ENCODE measurements around the gene UBE2C.
A peak's percentile ranks its signal among the peaks of the same experiment; 100 is the strongest.
"Not testable (repeated sequence)": the region's sequence is repeated elsewhere in the genome, so short reads cannot be mapped to it uniquely, and the experiment has no call there.

UBE2C gene

DNA sequence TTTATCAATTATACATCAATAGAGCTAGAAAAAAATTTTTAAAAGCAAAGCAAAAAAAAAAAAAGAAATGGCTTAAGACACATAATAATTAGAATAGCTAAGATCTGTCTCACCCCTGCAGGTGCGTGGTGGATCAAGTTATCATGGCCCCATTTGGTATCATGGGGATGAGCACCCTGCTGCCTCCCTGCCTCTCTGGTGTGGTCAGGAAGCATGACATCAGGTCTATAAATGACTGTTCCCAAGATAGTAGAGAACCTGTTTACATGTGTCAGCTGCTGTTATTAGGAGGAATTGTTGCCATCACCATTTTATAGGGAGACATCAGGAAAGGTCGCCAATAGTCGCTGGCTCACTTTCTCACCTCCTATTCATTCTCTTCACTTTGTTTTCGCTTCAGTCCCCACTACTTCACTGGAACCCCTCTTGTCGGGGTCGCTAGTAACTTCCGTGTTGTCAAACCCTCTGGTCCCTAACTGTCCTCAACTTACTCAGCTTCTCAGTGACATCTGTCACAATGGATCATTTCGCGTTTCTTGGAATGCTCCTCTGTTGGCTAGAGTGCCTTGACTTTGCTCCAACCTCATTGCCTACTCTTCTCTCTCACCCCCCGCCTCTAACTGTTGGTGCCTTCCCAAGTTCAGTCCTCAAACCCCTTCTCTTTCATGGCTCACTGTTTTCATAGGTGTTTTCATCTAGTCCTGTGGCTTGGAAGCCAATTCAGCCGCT lies 15.9 kb upstream of the UBE2C start:
- Histone ChIP-seq H3K27ac (no peak overlapping the region), H3K4me3 (no peak overlapping the region)

DNA sequence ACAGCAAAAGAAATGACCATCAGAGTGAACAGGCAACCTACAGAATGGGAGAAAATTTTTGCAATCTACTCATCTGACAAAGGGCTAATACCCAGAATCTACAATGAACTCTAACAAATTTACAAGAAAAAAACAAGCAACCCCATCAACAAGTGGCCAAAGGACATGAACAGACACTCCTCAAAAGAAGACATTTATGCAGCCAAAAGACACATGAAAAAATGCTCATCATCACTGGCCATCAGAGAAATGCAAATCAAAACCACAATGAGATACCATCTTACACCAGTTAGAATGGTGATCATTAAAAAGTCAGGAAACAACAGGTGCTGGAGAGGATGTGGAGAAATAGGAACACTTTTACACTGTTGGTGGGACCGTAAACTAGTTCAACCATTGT lies 14.9 kb upstream of the UBE2C start:
- not testable (repeated sequence) for H3K4me3 ChIP-seq, H3K27ac ChIP-seq

DNA sequence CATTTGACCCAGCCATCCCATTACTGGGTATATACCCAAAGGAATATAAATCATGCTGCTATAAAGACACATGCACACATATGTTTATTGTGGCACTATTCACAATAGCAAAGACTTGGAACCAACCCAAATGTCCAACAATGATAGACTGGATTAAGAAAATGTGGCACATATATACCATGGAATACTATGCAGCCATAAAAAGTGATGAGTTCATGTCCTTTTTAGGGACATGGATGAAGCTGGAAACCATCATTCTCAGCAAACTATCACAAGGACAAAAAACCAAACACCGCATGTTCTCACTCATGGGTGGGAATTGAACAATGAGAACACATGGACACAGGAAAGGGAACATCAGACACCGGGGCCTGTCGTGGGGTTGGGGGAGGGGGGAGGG lies 14.5 kb upstream of the UBE2C start:
- not testable (repeated sequence) for H3K4me3 ChIP-seq, H3K27ac ChIP-seq

DNA sequence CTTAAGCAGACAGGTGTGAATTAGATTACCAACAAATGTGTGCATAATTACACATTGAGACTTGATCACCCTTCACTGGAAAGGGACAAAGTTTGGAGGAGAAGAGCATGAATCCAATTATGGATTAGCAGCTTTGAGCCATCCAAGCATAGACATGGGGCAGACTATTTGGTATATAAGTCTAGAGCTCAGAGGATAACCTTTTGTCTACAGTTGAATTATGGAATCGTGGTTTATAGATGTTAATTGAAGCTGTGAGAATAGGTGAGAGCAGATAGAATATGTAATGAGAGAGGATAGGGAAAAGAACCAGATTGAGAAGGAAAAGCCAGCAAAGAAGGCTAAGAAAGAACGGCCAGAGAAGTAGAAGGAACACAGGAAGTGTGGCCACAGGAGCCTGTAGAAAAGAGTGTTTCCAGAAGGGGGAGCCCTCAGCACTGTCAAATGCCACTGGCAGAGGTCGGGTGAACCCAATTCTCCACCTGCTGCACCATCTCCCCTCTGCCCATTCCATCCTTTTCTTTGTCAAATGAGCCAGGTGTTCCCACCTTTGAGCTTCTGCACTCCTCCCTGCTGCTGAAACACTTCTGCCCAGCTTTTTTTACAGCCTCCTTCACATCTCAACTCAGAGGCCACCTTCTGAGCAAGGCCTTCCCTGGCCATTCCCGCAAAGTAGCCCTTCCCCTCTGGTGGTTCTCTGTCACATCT lies 13.4 kb upstream of the UBE2C start:
- no peak overlapping the region for H3K4me3 ChIP-seq
- H3K27ac ChIP-seq = peak overlapping the region in 6 of 21 experiments; percentile 13 to 54 (median 26)

DNA sequence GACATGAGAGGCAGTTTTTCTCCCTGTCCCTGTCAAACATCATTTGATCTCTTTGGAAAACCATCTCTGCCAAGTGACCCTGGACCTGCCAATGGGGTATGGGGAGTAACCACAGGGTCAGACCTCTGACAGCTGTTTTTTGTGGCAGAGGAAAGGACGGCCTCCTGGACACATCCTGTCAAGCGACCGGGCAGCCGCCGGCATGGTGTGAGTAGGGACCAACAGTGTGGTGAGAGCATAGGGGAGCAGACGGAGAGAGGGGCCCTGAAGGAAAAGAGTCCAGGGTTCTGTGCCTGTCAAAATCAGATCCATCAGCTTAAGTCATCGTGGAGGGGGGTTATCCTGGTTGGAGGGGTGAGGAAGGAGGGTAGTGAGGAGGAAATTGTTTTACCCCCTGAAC lies 10.6 kb upstream of the UBE2C start:
- Histone ChIP-seq H3K27ac (no peak overlapping the region), H3K4me3 (no peak overlapping the region)

DNA sequence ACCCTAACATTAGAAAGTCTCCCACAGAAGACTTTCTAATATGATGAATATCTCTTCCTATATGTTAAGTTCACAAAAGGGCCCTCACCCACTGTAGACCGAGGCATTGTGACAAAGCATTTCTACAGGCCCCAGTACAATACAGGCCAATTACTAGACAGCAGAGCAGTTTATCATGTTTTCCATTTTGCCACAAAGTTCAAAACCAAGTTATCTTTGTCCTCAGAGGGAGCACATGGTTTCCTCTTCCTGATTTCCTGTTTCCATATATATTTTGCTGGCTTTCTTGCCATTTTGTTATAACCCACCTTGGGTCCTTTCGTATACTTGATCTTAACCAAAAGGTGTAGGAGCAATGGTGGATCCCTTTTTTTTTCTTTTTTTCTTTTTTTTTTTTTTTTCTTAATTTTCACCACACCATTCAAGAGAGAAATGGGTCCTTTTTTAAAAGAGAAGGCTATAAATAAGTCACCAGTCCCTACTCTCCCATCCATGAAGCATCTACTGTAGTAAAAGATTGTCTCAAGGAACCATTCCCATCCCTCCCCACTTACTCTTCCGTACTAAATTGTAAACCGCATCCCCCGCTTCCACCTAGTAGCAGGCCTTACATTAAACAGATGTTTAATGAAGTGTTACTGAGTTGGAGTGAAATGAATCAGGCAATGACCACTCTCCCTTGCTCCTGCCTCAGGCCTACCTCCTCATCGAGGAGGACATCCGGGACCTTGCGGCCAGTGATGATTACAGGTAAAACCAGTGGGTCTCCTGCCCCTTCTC lies 2.1 kb upstream of the UBE2C start:
- H3K27ac ChIP-seq = no peak overlapping the region
- no peak overlapping the region for H3K4me3 ChIP-seq

DNA sequence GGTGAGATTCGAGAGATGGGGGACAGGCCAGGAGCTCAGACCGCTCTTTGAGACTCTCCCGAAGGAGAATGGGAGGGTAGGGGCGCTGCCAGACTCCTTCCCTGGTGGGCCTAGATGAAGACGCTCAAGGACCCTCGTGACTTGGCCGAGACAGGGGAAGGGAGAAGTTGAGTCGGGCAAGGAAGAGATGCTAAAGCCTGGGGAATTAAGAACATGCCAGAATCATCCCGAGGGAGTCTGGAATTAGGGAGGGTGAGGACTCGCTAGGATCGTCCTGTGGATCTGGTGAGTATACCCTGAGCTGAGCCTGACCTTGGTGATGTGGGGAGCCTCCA lies 529 bp downstream of the UBE2C start:
- Histone ChIP-seq H3K4me3 (peak overlapping the region; percentile 41 to 80 (median 53)), H3K27ac (peak overlapping the region in 10 of 21 experiments; percentile 14 to 61 (median 36))

DNA sequence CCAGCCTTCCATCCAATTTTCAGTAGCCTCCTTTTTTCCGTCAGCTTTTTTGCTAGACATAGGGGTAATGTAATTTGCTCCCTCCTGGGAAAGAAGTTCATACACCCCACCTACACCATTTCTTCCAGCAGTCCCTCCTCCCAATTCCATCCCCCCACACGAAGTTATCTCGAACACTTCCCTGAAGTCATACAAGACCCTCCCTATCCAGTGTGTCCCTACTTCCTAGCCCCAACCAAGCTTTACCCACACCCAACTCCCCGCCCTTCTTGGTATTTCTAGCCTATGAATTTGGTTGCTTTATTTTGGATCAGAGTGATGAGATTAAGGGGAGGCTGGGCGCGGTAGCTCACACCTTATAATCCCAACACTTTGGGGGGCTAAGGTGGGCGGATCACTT lies 1.0 kb downstream of the UBE2C start:
- H3K4me3 ChIP-seq = peak overlapping the region in 5 of 7 experiments; percentile 53 to 80 (median 53)

DNA sequence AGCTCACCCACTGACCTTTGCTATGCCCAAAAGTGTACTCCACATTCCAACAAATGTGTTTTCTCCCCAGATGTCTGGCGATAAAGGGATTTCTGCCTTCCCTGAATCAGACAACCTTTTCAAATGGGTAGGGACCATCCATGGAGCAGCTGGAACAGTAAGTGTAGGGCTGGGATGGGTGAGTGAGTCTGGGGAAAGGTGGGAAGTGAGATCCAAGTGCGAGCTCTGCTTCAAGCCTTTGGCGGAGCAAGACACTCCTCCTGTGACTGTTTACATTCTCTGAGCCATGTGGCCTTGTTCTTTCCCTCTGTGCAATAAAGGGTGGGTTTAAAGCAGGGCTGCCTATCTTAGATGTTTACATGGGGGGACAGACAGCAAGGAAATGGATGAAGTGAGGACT lies 1.9 kb downstream of the UBE2C start:
- Histone ChIP-seq H3K4me3 (no peak overlapping the region), H3K27ac (no peak overlapping the region)

More for the DNA sequence above, 1.0 kb downstream of the UBE2C start:
- H3K27ac ChIP-seq = peak overlapping the region in 1 of 21 experiments; percentile 57

DNA sequence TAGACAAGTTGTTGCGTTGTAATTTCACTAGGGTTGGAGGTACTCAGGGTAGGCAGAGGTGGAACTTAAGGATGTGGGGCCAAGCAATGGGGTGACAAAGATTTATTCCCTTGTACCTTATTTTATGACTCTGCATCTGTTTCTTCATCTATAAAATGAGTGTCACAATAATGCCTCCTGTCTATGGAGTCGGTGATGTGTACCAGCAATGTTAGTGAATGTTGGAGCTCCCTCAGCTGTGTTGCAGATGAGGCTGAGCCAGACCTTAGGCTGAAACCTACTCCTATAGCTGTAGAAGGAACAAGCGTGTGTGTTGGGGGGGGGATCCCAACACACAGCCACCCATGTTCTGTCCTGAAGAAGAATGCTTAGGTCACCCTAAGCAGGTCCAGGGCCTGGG lies 4.5 kb downstream of the UBE2C start:
- peak overlapping the region in 3 of 21 experiments; percentile 34 to 58 (median 55) for H3K27ac ChIP-seq
- no peak overlapping the region for H3K4me3 ChIP-seq

DNA sequence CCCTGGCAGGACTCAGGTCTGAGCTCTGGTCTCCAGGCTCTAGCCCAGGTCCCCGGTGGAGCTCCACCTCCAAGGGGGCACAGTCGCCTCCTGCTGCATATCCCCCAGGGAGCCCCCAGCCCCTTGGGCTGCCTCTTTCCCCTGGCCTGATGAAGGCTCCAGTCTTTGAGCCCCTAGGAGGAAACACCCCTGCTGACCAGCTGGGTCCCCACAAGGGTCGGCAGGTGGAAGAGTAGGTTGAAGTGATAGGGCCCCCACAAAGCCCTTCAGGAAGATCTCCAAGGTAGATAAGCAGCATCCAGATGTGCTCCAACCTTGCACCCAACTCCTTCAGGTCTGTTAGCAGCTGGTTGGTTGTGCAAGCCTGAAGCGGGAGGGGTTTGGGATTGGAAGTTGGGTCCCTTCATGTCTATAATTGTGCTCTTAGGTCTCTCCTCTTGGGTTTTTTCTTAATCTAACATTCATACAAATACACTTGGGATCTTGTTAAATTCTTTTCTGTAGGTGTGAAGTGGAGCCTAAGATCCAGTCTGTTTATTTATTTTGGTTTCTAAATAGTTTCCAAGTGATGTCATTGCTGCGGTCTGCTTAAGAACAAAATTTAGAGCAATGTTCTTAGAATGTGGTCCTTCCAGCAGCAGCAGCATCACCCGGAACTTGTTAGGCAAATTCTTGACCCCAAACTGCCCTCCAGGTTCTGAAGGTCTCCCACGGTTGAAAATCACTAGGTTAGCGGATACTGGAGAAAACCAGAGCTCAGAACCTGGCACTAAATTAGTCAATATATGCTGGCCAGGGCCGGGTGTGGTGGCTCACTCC lies 5.1 kb downstream of the UBE2C start:
- H3K27ac ChIP-seq = peak overlapping the region in 3 of 21 experiments; percentile 34 to 58 (median 55)
- H3K4me3 ChIP-seq = no peak overlapping the region

DNA sequence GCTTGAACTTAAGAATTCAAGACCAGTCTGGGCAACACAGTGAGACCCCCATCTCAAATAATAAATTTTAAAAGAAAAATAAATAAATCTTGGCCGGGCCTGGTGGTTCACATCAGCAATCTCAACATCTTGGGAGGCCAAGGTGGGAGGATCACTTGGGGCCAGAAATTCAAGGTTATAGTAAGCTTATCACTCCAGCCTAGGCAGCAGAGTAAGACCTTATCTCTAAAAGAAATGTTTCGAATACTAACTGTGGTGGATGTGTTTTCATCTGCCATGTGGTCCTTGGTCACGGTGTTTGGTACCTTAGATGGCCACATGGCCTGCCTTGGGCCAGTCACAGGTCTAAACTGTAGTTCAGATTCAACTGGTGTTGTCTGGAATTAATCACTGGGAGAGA lies 5.8 kb downstream of the UBE2C start:
- Histone ChIP-seq H3K27ac (peak overlapping the region in 1 of 21 experiments; percentile 2), H3K4me3 (no peak overlapping the region)

DNA sequence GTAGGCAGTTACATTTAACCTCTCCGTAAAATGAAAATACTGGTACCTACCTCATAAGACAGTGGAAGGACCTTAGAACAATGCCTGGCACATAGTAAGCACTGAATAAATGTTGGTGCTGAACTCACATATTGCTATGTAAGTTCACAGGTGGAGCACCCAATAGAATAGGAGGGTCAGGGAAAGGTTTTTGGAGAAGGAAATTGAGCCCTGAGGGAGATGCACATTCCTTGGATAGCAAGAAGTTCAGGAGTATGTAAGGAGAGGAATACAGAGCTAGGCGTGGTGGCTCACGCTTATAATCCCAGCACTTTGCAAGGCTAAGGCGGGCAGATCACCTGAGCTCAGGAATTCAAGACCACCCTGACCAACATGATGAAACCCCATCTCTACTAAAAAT lies 7.0 kb downstream of the UBE2C start:
- Histone ChIP-seq H3K4me3 (no peak overlapping the region), H3K27ac (no peak overlapping the region)

DNA sequence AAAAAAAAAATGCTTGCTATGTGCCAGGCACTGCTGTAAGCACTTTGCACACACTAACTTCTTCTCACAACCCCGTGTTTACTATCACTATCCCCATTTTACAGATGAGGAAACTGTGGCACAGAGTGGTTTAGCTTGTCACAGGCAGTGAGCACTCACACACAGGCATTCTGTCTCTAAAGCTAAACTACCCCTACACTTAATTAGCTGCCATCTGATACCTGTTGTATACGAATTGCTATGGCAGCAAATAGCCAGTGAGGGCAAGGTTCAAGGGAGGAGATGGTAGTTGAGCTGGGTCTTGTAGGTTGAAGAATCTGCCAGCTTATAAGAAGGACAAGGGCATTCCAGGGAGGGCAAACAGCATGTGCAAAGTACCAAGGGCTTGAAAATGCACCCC lies 9.5 kb downstream of the UBE2C start:
- no peak overlapping the region for H3K27ac ChIP-seq
- H3K4me3 ChIP-seq = no peak overlapping the region

DNA sequence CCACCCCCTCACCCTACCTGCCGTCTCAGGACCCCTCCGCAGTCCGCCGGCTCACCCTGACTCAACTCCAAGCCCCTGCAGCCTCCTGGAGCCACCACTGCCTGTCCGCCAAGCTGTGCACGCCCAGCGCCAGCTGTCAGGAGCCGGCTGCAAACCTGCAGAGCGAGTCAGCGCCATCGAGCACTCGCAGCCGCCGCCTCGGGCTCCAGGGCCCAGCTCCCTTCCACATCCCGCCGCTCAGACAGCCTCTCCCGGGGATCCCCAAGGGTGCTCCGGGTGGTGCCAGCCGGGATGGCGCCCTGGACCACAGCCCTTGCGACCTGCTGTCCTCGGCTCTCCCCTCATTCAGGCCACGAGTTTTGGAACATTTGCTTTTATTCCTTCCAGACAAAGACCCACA lies 10.4 kb downstream of the UBE2C start:
- H3K4me3 ChIP-seq = no peak overlapping the region
- no peak overlapping the region for H3K27ac ChIP-seq

DNA sequence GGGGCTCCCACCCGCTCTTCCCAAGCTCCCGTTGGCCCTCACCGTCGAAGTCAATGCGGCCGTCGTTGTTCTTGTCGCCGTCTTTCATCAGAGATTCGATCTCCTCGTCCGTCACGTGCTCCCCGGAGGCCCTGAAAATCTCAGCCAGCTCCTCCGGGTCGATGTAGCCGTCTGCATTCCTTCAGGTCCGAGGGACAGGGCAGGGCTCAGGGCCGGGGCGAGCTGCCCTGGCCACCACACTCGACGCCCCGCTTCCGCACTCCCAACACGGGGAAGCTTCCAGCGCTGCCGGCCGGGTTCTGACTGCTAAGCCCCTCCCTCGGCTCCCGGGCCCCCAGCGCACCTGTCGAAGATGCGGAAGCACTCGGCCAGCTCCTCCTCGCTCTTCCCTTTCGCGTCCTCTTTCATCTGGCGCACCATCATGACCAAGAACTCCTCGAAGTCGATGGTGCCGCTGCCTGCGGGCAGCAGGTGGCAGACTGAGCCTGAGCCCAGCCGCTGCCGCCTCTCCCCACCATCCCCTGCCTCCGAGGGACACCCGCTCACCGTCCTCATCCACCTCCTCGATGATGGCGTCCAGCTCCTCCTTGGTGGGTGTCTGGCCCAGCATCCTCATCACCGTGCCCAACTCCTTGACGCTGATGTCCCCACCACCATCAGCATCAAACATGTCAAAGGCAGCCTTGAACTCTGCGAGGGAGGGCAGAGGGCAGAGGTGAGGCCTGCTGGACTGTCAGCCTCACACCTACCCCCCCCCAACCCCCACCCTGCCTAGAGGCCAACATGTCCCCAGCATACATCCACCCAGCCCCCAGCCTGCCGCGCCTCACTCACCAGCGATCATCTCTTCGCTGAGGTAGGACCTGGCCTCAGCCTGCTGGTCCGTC lies 11.7 kb downstream of the UBE2C start:
- H3K4me3 ChIP-seq = peak overlapping the region in 2 of 7 experiments; percentile 10 to 26
- H3K27ac ChIP-seq = peak overlapping the region in 1 of 21 experiments; percentile 25

DNA sequence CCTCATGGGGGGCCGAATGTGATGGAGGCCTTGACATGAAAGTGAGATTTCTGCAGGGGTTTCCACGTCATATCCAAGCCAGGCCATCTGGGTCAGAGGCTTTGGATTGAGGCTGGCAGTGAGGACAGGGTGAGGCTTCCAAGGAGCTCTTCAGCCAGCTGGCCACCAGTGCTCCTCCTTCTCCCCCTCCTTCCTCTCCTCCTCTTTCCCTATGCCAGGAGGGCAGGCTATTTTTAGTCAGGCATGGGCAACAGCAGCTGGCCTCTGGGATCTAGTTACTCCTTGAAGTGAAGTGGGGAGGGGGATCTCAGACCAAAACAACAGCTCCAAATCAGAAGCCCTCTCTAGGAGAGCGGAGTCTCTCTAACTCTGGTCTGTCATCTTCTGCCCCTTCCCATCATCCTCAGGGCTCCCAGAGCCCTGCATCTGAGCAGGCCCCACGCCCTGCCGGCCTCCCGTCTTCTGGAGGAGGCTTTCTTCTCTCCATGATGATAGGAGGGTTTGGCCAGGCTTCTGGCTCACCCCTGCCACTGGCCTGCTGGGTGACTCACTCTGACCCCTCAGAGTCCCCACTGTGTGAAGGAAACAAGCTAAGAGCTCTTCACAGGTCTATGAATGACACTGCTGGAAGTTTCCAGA lies 14.1 kb downstream of the UBE2C start:
- peak overlapping the region in 8 of 21 experiments; percentile 9 to 71 (median 42) for H3K27ac ChIP-seq

DNA sequence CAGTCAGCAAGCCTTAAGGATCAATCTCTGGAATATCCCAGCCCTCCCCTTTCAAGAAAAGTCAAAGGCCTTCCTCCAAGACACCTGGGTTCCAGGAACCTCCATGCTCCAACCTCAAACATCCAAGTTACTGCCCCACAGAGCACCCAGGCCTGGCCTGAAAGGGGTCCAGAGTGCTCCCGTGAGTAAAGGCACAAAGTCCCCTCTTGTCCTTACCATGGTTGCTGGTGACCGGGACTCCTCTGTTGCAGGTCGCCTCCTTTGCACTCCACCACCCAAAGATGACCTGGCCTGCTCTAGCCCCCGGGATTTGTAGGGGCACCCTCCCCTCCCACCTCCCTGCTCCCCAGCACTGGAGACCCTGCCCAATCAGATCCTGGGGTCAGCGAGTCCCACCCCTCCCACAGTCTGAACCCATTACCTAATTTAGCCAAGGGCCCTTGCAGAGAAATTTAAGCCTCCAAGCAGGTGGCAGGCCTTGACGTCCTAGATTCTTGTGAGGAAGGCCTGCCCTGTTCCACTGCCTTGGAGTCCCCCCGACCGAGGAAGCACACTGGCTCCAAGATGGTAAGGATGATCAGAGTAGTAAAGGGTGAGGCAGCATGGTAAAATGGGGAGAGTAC lies 14.7 kb downstream of the UBE2C start, which contains the start of gene TNNC2:
Gene TNNC2 (minus strand): TSS at position 283 of the 623 bp plus-strand sequence. CDS start 64 bp downstream, at position 219.
- H3K27ac ChIP-seq = peak within 1 kb of the TSS in 9 of 21 experiments; percentile 15 to 71 (median 45)
- H3K4me3 ChIP-seq = no peak within 1 kb of the TSS

More for the DNA sequence above, 14.1 kb downstream of the UBE2C start:
- no peak overlapping the region for H3K4me3 ChIP-seq

All from skin epidermis (tissue), 12 donors.